ENCODE results near the gene RPTOR. TPM values are rescaled to one million over a fixed set of nuclear protein-coding genes. Genes with fewer than 3 reads are reported as not detected.

Gene RPTOR
- total RNA-seq, 2 experiments from 2014 or later: 53.1 to 54.0 TPM

DNA sequence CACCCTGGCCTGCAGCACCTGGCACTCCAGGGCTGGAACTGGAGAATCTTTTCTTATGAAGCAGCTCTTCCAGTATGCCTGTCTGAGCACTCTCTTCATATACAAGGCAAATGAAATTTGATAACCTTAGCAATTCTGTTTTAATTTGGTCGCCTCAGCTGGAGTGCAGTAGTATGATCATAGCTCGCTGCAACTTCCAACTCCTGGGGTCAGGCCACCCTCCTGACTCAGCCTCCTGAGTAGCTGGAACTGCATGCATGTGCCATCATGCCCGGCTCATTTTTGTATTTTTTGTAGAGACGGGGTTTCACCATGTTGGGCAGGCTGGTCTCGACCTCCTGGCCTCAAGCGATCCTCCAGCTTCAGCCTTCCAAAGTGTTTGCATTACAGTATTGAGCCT, 306.2 kb downstream of the RPTOR start:
- H3K36me3 Mint-ChIP-seq (ENCODE audit: low read depth): peaks cover 79% of the 10 kb centered on the region

DNA sequence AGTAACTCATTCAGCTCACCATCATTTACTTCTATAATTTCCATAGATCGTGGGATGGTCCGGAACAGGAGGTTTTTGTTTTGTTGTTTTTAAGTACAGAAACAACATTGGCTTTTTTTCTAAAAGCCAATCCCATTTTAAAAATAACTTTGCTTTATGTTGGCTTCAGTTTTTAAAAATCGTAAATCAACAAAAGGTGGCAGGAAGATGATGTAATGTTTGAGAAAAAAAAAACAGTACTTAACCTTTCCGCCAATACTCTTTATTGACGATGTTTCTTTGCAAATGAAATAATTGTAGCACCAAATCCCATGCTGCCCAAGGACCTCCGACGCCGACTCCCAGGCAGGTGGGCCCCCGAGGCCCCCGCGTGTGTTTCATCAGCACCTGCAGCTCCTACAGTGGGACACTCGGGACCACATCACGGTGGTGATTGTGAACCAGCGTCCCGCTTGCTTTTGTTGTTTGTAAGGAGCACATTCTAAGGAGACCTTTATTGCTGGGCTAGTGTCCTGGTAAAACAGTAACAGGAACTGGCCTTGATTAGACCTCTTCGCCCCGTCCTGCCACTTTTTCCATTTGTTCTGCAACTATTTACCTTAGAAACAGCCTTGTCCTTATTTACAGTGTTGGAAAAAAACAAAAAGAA, 306.8 kb downstream of the RPTOR start:
- POLR2A ChIA-PET: no interaction called here
- H3K36me3 Mint-ChIP-seq (ENCODE audit: low read depth): peaks cover 80% of the 10 kb centered on the region

More for the DNA sequence above, 306.2 kb downstream of the RPTOR start:
- CTCF ChIA-PET: interaction anchor here (1.1 to 1.2 kb wide), 2 partner anchors 18 to 48 kb away, joined by 3 read pairs; no protein-coding TSS in a partner anchor
- DNase-seq: no peak
- Mint-ChIP-seq H3K27ac (peak overlapping the region; percentile 60), H3K4me3 (no peak overlapping the region), H3K9me3 (ENCODE audit: insufficient read depth) (no peaks in the 10 kb centered on the region), H3K27me3 (ENCODE audit: low read depth) (no peaks in the 10 kb centered on the region), H3K4me1 (ENCODE audit: low read depth) (peaks cover 96% of the 10 kb centered on the region)
- POLR2A ChIA-PET: no interaction called here
- ATAC-seq: no peak

DNA sequence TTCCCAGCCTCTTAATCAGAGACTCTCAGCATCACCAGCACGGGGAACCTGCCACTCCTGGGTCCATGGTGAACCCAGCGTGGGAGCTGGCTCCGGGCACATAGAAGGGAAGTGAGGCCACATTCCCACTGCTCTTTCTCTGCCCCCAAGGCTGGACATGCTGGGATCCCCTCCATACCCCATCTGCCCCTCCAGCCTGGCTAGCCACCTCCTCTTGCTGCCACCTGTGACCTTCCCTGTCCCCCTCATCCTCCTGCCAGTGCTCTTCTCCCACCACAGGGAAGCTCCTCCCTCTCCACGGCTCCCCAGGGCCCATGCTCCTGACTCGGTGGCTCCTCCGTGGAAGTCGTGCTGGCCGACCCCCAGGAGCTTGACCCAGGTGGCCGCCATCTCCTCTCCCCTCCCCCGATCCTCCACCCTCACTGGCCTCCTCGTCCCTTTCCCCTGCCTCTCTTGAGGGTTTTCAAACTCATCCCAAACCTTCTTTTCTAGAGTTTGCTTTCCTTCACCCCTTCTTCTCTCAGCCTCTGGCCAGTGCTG, 307.9 kb downstream of the RPTOR start:
- no peaks in the 10 kb centered on the region for H3K27me3 Mint-ChIP-seq (ENCODE audit: low read depth)
- peaks cover 96% of the 10 kb centered on the region for H3K4me1 Mint-ChIP-seq (ENCODE audit: low read depth)
- H3K9me3 Mint-ChIP-seq (ENCODE audit: insufficient read depth): no peaks in the 10 kb centered on the region
- H3K36me3 Mint-ChIP-seq (ENCODE audit: low read depth): peaks cover 78% of the 10 kb centered on the region
- DNase-seq: no peak
- POLR2A ChIA-PET: no interaction called here
- CTCF ChIA-PET: no interaction called here
- H3K27ac Mint-ChIP-seq: peak overlapping the region; percentile 76
- H3K4me3 Mint-ChIP-seq: no peak overlapping the region
- ATAC-seq: no peak

More for the DNA sequence above, 306.8 kb downstream of the RPTOR start:
- Mint-ChIP-seq H3K4me1 (ENCODE audit: low read depth) (peaks cover 96% of the 10 kb centered on the region), H3K9me3 (ENCODE audit: insufficient read depth) (no peaks in the 10 kb centered on the region), H3K27me3 (ENCODE audit: low read depth) (no peaks in the 10 kb centered on the region), H3K27ac (peak overlapping the region; percentile 76), H3K4me3 (no peak overlapping the region)
- no peak for ATAC-seq
- DNase-seq: no peak
- CTCF ChIA-PET: interaction anchor here (1.1 kb wide), 1 partner anchor 47 kb away, joined by 3 read pairs; no protein-coding TSS in a partner anchor

DNA sequence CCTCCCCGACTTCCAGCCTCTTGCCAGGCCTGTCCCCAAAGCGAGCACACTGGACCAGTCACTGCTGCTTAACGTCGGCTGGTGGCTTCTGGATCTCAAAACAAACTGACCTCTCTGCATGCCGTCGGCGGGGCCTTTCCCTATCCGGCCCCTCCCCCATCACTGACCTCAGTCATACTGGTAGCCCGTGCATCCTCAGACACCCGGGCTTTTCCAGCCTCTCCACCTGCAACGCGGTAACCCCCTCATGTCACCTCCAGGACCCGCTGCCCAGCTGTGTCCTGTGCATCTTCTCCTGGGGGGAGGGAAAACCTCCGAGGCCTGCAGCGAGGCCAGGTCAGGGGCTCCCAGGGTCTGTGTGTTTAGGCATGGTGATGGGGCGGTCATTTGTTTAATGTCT, 308.4 kb downstream of the RPTOR start:
- ChIA-PET POLR2A (no interaction called here), CTCF (no interaction called here)
- Mint-ChIP-seq H3K27ac (peak overlapping the region; percentile 76), H3K27me3 (ENCODE audit: low read depth) (no peaks in the 10 kb centered on the region), H3K36me3 (ENCODE audit: low read depth) (peaks cover 78% of the 10 kb centered on the region), H3K9me3 (ENCODE audit: insufficient read depth) (no peaks in the 10 kb centered on the region), H3K4me1 (ENCODE audit: low read depth) (peaks cover 96% of the 10 kb centered on the region), H3K4me3 (no peak overlapping the region)
- no peak for DNase-seq
- no peak for ATAC-seq

DNA sequence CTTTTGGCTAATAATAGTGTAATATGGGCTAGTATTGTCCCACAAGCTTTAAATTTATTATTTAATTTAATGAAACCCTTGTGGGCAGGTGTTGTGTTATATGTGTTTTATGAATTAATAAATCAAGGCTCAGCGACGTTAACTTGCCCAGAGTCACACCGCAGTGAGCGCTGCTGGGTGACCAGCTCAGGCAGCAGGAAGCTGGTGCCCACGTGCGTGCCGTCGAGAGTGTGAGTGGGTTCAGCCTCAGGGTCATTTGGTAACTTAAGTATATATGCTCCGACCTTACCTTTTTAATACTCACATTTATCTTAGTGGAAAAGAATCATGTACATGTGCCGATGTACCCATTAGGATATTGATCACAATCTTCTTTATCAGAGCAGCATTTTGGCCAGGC, 309.6 kb downstream of the RPTOR start:
- DNase-seq: no peak

DNA sequence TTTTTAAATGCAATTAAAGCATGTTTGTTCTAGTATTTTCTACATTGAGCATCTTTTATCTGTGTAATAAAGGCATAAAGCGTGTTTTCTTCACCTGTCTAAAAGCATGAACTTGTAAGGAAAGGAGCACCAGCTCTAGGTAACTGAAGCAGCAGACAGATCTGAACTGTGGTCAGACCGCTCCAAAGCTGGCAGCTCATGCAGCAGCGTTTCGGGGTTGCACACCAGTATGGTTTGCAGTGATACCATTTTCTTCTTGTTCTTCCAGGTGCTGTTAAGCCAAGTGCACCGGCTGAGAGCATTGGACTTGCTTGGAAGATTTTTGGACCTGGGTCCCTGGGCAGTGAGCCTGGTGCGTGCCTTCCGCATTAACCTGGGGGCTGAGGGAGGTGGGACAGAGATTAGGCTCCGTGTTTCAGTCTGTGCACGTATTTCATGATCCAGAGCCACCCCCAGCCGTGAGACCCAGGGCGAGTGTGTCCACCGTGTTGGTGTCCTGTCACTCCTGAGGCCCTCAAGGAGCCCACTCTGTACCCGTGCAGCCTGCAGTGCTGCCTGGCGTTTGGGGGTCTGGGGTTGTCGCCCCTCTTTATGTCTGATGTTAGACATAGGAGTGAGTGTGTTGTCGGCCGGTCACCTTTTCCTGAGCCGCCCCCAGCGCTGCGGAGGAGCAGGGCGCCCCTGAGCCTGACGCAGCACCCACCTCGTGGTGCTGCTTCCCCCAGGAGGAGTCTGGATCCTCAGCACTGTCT, 310.7 kb downstream of the RPTOR start:
- DNase-seq (no peak), ATAC-seq (no peak)
- Mint-ChIP-seq H3K27me3 (ENCODE audit: low read depth) (no peaks in the 10 kb centered on the region), H3K4me1 (ENCODE audit: low read depth) (peaks cover 97% of the 10 kb centered on the region), H3K36me3 (ENCODE audit: low read depth) (peaks cover 76% of the 10 kb centered on the region), H3K9me3 (ENCODE audit: insufficient read depth) (no peaks in the 10 kb centered on the region), H3K4me3 (peak overlapping the region; percentile 6), H3K27ac (peak overlapping the region; percentile 94)
- CTCF ChIA-PET: interaction anchor here (1.0 to 2.1 kb wide), 6 partner anchors 8 to 74 kb away, joined by 3 to 9 read pairs (median 4); no protein-coding TSS in a partner anchor
- POLR2A ChIA-PET: interaction anchor here (0.7 to 2.9 kb wide), 7 partner anchors 8 to 74 kb away, joined by 3 to 30 read pairs (median 8); no protein-coding TSS in a partner anchor

More for the DNA sequence above, 309.6 kb downstream of the RPTOR start:
- Mint-ChIP-seq H3K36me3 (ENCODE audit: low read depth) (peaks cover 77% of the 10 kb centered on the region), H3K4me3 (no peak overlapping the region), H3K27me3 (ENCODE audit: low read depth) (no peaks in the 10 kb centered on the region), H3K4me1 (ENCODE audit: low read depth) (peaks cover 96% of the 10 kb centered on the region), H3K27ac (no peak overlapping the region), H3K9me3 (ENCODE audit: insufficient read depth) (no peaks in the 10 kb centered on the region)
- ChIA-PET CTCF (interaction anchor here (1.3 to 1.5 kb wide), 2 partner anchors 18 to 73 kb away, joined by 3 read pairs; no protein-coding TSS in a partner anchor), POLR2A (interaction anchor here (1.0 kb wide), 2 partner anchors 20 to 23 kb away, joined by 3 read pairs; no protein-coding TSS in a partner anchor)
- ATAC-seq: no peak

DNA sequence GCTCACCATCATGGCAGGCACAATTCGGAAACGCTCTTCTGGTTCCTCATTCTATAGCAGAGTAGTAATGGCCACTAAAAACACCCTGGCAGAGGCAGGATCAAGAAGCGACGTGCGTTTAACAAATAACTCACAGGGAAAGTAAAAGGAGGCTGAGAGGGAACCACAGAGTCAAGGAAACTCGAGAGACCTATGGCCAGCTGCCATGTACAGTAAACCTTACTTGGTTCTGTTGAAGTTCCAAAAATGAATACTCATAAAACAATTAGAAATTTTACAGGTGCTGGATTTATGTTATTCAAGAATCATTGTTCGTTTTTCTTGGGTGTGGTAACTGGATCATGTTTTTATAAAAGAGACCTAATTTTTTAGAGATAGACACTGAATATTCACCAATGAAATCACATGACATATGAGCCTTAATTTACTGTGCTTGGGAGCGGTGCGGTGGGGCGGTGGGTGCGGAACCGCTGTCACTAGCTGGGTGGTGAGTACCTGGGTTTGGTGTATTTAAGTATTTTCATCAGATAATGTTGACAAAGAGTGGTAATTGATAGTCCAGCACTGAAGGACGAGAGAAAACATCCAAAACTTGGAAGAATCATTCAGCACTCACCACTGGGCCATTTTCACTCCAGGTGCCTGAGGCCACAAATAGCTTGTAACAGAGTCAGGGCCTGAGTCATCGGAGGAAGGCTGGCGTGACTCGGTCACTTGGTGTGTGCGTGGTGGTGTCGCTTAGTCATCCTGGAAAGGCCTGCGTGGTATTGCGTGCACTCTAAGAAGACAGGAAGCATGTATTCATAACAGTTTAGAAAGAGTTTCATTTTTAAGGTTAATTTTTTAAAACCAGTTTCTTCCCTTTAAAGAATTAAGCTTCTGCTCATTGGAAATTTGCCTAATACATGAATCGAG, 311.6 kb downstream of the RPTOR start:
- ChIA-PET CTCF (interaction anchor here (1.2 to 2.9 kb wide), 6 partner anchors 8 to 66 kb away, joined by 4 to 15 read pairs (median 8); no protein-coding TSS in a partner anchor), POLR2A (interaction anchor here (0.5 to 2.9 kb wide), 14 partner anchors 9 to 401 kb away, joined by 3 to 30 read pairs (median 5); no protein-coding TSS in a partner anchor)
- Mint-ChIP-seq H3K4me1 (ENCODE audit: low read depth) (peaks cover 97% of the 10 kb centered on the region), H3K4me3 (peak overlapping the region; percentile 54), H3K27ac (peak overlapping the region; percentile 94), H3K9me3 (ENCODE audit: insufficient read depth) (no peaks in the 10 kb centered on the region), H3K36me3 (ENCODE audit: low read depth) (peaks cover 75% of the 10 kb centered on the region), H3K27me3 (ENCODE audit: low read depth) (no peaks in the 10 kb centered on the region)
- ATAC-seq (peak; percentile 95), DNase-seq (peak; percentile 93)

DNA sequence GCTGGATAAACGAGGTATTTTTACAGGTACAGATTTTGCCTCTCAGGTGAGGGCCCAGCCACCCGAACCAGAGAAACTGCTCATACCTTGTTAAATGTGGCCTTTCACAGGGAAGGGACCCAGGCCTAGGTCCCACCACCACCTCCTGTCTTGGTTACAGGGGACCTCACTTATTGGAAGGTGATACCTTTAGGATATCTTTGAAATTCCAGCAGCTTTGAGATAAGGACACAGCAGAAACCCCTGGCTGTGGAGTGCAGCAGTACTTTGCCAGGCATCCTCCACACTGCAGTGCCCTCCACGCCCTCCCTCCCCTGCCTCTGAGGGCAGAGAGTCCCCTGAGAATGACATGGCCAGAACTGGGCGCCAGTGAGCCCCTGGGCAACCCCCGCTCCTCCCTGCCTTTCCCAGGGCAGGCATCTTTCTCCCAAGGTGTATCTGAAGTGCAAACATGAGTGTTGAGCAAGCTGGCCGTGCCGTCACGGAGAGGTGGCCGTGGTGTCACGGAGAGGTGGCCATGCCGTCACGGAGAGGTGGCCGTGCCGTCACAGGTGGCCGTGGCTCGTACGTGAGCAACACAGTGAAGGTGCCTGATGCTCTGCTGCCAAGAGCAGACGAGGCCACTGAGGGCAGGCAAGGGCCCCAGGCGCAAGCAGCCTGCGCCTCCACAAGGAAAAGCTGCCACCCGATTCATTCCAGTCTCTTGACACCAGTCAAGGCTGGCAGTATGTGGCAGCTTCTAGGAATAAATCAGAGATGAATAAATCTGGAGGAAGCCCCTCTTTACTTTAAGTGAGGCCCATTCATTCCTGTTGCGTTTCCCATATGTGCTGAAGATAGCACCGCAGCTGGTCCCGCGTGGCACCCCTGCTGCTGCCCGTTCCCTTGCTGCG, 312.5 kb downstream of the RPTOR start:
- CTCF ChIA-PET: interaction anchor here (1.2 to 2.9 kb wide), 6 partner anchors 9 to 67 kb away, joined by 4 to 15 read pairs (median 8); no protein-coding TSS in a partner anchor
- POLR2A ChIA-PET: interaction anchor here (0.5 to 2.9 kb wide), 14 partner anchors 10 to 402 kb away, joined by 3 to 30 read pairs (median 5); no protein-coding TSS in a partner anchor
- peak; percentile 30 for ATAC-seq
- peaks cover 80% of the 10 kb centered on the region for H3K36me3 Mint-ChIP-seq (ENCODE audit: low read depth)
- H3K27me3 Mint-ChIP-seq (ENCODE audit: low read depth): no peaks in the 10 kb centered on the region
- H3K27ac Mint-ChIP-seq: peak overlapping the region; percentile 94
- peaks cover 97% of the 10 kb centered on the region for H3K4me1 Mint-ChIP-seq (ENCODE audit: low read depth)
- H3K9me3 Mint-ChIP-seq (ENCODE audit: insufficient read depth): no peaks in the 10 kb centered on the region
- H3K4me3 Mint-ChIP-seq: peak overlapping the region; percentile 54
- DNase-seq: no peak

DNA sequence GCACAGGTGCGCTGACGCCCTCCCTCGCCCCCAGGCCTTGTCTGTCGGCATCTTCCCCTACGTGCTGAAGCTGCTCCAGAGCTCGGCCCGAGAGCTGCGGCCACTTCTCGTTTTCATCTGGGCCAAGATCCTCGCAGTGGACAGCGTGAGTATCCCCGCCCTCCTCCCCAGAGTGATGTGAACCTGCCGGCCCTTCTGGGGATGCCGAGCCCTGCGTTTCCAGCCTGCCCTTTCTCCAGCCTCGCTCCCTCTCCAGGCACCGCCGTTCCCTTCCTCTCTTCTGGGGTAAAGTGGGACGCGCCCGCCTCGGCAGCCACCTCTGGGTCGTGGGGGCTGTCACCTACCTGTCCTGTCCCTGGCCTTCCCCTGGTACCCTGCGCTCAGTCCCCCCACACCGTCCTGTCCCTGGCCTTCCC, 313.1 kb downstream of the RPTOR start:
- no peak overlapping the region for H3K4me3 Mint-ChIP-seq
- POLR2A ChIA-PET: interaction anchor here (1.5 to 2.9 kb wide), 5 partner anchors 10 to 76 kb away, joined by 5 to 30 read pairs (median 18); no protein-coding TSS in a partner anchor
- no peaks in the 10 kb centered on the region for H3K27me3 Mint-ChIP-seq (ENCODE audit: low read depth)
- peaks cover 97% of the 10 kb centered on the region for H3K4me1 Mint-ChIP-seq (ENCODE audit: low read depth)
- ATAC-seq (no peak), DNase-seq (no peak)
- H3K9me3 Mint-ChIP-seq (ENCODE audit: insufficient read depth): no peaks in the 10 kb centered on the region
- CTCF ChIA-PET: interaction anchor here (2.1 to 3.2 kb wide), 3 partner anchors 25 to 68 kb away, joined by 7 to 15 read pairs (median 14); no protein-coding TSS in a partner anchor
- peaks cover 81% of the 10 kb centered on the region for H3K36me3 Mint-ChIP-seq (ENCODE audit: low read depth)
- H3K27ac Mint-ChIP-seq: peak overlapping the region; percentile 94

Measured in activated CD8-positive, alpha-beta T cell treated with anti-CD3 and anti-CD28 coated beads, Interleukin-2, amount 10 ng/mL, durations not matched to agents 7 days and 5 days (primary cell).